HG03442 (cell line): ENCODE measurements around the gene DNAI1.
A peak's percentile ranks its signal among the peaks of the same experiment; 100 is the strongest.
"Not testable (repeated sequence)": the region's sequence is repeated elsewhere in the genome, so short reads cannot be mapped to it uniquely, and the experiment has no call there.

Experiments
- ATAC-seq: cut with Tn5 transposase; IDR thresholded peaks from one replicate; pipeline ENCODE4 v1.9.1; 2021; ENCODE audit warnings: mild to moderate bottlenecking, moderate library complexity; ENCODE audit not compliant: unreplicated experiment

The DNAI1 gene

GRCh38 chr9:34458013-34458958, at the start of gene DNAI1, which contains the start of gene FAM219A:
DNAI1 (plus strand) TSS chr9:34458805; CDS start chr9:34459006, 201 bp downstream.
FAM219A (minus strand) TSS chr9:34458570; CDS start chr9:34458263, 307 bp downstream.
- ATAC-seq, result peak; percentile 95

GRCh38 chr9:34409154-34409553, 49.5 kb upstream of the DNAI1 start:
- no peak for ATAC-seq

- no peak for ATAC-seq
These were observed 46.3 kb upstream of the DNAI1 start for GRCh38 chr9:34412336-34412735.

- ATAC-seq, result no peak
These were observed 45.3 kb upstream of the DNAI1 start for GRCh38 chr9:34413231-34413852.

GRCh38 chr9:34417734-34418133, 40.9 kb upstream of the DNAI1 start:
- ATAC-seq, result no peak

- no peak for ATAC-seq
These were observed 38.7 kb upstream of the DNAI1 start for GRCh38 chr9:34419716-34420504.

GRCh38 chr9:34426347-34427074, 32.1 kb upstream of the DNAI1 start:
- ATAC-seq, result no peak

GRCh38 chr9:34428325-34428958, 30.2 kb upstream of the DNAI1 start:
- ATAC-seq, result no peak

- ATAC-seq, result no peak
These were observed 27.7 kb upstream of the DNAI1 start for GRCh38 chr9:34430843-34431437.

- no peak for ATAC-seq
These were observed 26.9 kb upstream of the DNAI1 start for GRCh38 chr9:34431667-34432066.

GRCh38 chr9:34437006-34437925, 21.3 kb upstream of the DNAI1 start:
- no peak for ATAC-seq

GRCh38 chr9:34437926-34438307, 20.7 kb upstream of the DNAI1 start:
- ATAC-seq, result not testable (repeated sequence)

- ATAC-seq, result not testable (repeated sequence)
These were observed 20.1 kb upstream of the DNAI1 start for GRCh38 chr9:34438465-34438864.

GRCh38 chr9:34440017-34440416, 18.6 kb upstream of the DNAI1 start:
- ATAC-seq, result no peak

GRCh38 chr9:34442770-34443169, 15.8 kb upstream of the DNAI1 start:
- no peak for ATAC-seq

- ATAC-seq, result no peak
These were observed 15.1 kb upstream of the DNAI1 start for GRCh38 chr9:34443533-34443932.

GRCh38 chr9:34443976-34444375, 14.6 kb upstream of the DNAI1 start:
- no peak for ATAC-seq

GRCh38 chr9:34446468-34446891, 12.1 kb upstream of the DNAI1 start:
- ATAC-seq, result no peak

- no peak for ATAC-seq
These were observed 11.7 kb upstream of the DNAI1 start for GRCh38 chr9:34446951-34447350.
